K562 treated with DMSO at 1 percent for 4 hours (cell line): Measurements from ENCODE around the gene PCDH12. TPM values are rescaled to one million over a fixed set of nuclear protein-coding genes. Genes with fewer than 3 reads are reported as not detected.

Experiments used
- total RNA-seq: library from RNA; unstranded; fragments of 300-600 nt; gene quantifications from 2 replicates; pipeline ENCODE4 v1.2.3, GENCODE V29; 2022; ENCODE audit not compliant: insufficient read depth

PCDH12 gene
- 0.08 and 0.34 TPM in 2 replicates for total RNA-seq

GRCh38 chr5:141958113-141958512 lies at the start of gene PCDH12:
Gene PCDH12 (minus strand): TSS chr5:141958202. CDS start chr5:141957851, 351 bp downstream.

GRCh38 chr5:141968914-141969608 lies 11.1 kb upstream of the PCDH12 start, which contains the start of gene RNF14:
Gene RNF14 (plus strand): TSS chr5:141969105. CDS start chr5:141973589, 4,484 bp downstream.

GRCh38 chr5:141923448-141924313 lies 34.3 kb downstream of the PCDH12 start, which contains the start of gene DELE1:
Gene DELE1 (plus strand): TSS chr5:141923871. CDS start chr5:141923942, 71 bp downstream.

Other genes starting within 250 kb of the PCDH12 start
- gene PCDH1, start 79.8 kb downstream of the PCDH12 start, total RNA-seq: 0.45 and 0.82 TPM in 2 replicates
- 45.9 and 56.1 TPM in 2 replicates for gene DELE1, start 34.3 kb downstream of the PCDH12 start, total RNA-seq
- 44.6 and 49.2 TPM in 2 replicates for gene RNF14, start 10.9 kb upstream of the PCDH12 start, total RNA-seq
- gene GNPDA1, start 54.8 kb upstream of the PCDH12 start, total RNA-seq: 29.1 and 53.2 TPM in 2 replicates
- 24.1 and 24.6 TPM in 2 replicates for gene NDFIP1, start 150.6 kb upstream of the PCDH12 start, total RNA-seq